CD4-positive, alpha-beta T cell treated with Interleukin-15 for 1 hour (primary cell): ENCODE data around the gene PLPPR4.
"Not testable (repeated sequence)": the region's sequence is repeated elsewhere in the genome, so short reads cannot be mapped to it uniquely, and the experiment has no call there.

ENCODE experiments used
- DNase-seq: peaks from one replicate; pipeline ENCODE4 v3.0.0-alpha.2; 2020

Gene PLPPR4

DNA sequence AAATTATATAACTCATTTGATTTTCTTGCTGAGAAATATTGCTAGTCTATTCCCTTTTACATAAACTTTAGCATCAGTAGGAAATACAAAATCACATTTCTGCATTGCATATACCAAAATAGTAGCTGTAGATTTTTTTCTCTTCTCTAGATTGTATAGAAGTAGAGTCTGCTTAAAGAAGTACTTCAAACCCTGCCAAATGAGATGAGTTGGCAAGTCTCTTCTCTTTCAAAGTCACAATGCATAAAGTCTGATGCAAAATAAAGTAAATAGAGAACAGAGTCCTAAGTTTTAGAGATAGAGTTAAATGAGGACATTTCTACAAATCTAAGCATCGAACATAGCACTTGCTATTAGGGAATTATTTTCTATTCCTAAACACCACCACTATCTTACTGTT is 6.4 kb downstream of the PLPPR4 start:
- DNase-seq = no peak

DNA sequence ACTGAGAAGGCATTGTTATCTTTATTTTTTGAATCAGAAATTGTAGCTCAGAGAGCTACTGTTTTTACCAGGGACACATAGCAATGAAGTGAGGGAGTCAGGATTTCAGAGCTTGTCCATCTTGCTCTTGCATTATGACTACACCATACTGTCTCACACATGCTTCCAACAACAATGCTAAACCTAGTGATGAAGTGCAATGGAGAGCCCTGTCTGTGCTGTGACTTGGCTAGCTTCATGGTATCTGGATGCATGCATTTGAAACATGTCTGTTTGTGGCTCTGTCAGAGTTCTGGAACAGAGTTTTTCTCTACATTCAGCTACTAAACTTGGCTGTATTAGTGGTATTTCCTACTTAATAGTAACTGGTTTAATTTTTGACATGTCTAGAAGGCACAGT is 7.0 kb downstream of the PLPPR4 start:
- DNase-seq = no peak

DNA sequence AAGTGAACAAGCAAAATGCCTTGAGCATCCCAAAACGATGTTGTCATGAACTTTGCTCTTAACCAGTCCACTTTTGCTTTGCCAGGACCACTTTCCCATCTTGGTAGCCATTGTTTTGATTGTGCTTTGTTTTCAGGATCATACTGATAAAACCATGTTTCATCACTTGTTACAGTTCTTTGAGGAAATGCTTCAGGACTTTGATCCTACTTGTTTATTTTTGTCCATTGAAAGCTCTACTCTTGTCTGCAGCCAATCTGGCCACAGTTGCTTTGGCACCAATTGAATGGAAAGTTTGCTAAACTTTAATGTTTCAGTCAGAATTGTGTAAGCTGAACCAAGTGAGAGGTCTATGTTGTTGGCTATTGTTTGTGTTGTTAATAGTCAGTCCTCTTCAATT is 12.8 kb downstream of the PLPPR4 start:
- no peak for DNase-seq

DNA sequence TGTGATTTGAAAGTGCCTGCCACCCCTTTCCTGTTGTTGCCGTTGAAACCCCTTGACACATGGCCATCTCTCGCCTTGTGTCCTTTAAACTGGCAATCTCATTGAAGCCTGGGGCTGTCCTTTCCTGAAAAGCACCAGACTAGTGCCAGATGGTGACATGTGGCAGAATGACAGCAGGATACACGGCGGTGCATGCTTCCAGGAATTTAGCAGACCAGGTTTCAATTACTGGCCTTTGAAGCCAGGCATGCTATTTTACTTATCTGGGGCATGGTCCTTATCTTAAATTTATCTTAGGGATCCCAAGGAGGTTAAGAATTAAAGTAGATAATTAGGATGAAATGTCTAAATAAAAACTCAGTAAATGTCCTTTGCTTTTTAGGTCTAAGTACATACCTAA is 15.2 kb downstream of the PLPPR4 start:
- DNase-seq = no peak

DNA sequence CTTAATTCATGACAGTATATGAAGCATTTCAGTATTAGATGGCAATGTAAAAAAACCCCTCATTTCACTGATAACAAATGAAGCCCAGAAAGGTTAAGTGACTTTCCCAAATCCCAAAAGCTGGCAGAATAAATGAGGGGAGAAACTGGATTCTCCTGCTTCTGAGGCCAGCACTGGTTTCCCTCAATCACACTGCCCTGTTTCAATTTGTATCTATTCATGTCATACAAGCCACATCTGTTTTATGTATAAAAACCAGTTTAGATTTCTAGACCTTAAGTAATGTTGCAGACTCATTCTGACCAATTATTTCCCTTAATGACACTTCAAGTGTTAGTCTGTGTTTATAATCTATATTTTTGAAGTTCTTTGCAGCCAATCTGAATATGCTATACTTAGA is 16.8 kb downstream of the PLPPR4 start:
- no peak for DNase-seq

DNA sequence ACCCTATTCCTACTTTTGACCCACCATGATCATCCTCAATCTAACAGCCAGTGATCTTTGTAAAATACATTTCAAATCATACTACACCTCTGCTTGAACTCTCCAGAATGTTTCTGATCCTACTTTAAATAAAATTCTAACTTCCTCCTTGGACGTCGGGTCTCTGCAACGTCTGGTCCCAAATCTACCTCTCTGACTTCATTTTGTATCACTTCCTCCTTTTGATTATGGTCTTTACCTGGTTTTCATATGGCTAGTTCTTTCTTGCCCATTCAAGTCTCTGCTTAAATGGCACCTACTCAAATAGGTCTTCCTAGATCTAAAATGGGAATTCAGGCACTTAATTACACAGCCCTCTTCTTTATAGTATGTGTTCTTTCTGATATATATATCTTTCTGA is 18.2 kb downstream of the PLPPR4 start:
- DNase-seq = no peak

DNA sequence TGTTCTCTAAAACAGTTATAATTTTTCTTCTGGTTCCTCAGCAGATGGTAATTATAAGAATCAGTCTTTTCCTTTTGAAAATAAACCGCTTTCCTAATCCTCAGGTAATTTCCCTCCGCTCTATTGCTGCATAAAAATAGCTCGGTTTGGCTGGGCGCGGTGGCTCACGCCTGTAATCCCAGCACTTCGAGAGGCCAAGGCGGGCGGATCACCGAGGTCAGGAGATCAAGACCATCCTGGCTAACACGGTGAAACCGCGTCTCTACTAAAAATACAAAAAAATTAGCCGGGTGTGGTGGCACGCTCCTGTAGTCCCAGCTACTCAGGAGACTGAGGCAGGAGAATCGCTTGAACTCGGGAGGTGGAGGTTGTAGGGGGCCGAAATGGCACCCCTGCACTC is 19.2 kb downstream of the PLPPR4 start:
- DNase-seq = not testable (repeated sequence)

DNA sequence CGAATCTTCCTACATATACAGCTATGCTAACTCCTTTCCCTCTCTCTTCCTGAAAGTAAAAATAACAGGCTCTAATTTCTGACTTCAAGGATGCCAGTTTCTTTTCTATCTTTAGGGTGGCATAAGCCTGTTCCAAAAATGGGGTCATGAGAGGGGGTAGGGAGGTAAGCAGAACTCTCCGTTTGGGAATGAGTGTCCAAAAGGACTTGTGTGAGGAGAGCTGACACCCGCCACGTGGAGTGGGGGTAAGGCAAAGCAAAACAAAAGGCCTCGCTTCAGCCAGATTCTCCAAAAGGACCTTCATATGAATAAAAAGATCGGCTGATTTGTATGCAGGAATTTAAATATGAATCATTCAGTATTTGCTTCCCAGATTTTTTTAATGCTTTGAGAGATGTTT is 28.6 kb downstream of the PLPPR4 start:
- DNase-seq = no peak

DNA sequence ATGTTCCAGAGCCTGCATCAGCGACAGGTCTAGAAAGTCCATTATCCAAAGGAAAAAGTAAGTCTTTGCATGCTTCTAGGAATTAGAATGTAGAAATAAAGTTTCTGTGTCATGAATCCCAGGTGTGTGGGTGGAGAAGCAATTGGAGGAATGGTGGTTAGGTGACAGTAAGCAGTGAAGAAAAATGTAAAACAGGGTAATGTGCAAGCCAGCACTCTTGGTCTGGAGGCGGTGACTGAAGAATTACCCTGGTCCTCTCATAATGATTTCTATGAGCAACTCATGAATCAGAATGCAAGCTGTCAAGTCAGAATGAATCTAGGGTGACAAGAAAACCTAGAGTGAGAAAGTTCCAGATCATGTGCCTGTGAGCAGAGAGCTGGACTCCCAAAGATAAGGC is 33.6 kb downstream of the PLPPR4 start:
- DNase-seq = no peak

DNA sequence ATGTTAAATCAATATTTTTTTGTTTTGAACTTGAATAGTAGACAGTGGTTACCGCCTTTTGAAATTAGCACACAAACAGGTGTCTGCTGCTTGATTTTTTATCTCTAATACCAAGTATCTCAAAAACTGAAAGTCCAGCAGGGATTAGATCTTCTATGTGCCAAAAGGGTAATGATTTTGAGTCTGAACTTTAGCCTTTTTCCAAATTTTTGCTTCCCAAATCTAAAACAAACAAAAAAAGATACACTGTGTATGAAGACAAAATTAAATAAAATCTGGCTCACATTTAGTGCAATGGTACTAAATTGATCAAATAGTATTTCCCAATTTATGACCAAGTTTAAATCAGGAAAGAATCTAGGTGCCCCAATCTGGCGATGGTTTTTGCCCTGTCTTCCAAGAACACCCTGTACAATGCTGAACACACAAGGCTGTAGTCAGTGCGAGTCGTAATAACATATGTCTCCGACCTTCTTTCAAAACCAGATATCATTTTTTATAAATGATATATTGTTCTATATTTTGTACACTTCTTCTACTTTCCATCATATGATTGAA is 40.5 kb downstream of the PLPPR4 start:
- no peak for DNase-seq

DNA sequence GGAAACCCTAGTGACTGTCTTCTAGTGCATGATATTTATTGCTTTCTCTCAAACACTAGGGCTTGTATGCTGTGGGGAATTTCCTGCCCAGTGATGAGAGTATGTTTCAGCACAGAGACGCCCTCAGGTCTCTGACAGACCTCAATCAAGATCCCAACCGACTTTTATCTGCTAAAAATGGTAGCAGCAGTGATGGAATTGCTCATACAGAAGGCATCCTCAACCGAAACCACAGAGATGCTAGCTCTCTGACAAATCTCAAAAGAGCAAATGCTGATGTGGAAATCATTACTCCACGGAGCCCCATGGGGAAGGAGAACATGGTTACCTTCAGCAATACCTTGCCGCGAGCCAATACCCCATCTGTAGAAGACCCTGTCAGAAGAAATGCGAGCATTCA is 41.3 kb downstream of the PLPPR4 start:
- DNase-seq = no peak

DNA sequence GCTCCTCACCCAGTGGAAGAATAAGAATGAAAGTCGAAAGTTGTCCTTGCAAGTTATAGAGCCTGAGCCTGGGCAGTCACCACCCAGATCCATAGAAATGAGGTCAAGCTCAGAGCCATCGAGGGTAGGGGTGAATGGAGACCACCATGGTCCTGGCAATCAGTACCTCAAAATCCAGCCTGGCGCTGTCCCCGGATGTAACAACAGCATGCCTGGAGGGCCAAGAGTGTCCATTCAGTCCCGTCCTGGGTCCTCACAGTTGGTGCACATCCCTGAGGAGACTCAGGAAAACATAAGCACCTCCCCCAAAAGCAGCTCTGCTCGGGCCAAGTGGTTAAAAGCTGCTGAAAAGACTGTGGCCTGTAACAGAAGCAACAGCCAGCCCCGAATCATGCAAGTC is 41.8 kb downstream of the PLPPR4 start:
- DNase-seq = no peak

DNA sequence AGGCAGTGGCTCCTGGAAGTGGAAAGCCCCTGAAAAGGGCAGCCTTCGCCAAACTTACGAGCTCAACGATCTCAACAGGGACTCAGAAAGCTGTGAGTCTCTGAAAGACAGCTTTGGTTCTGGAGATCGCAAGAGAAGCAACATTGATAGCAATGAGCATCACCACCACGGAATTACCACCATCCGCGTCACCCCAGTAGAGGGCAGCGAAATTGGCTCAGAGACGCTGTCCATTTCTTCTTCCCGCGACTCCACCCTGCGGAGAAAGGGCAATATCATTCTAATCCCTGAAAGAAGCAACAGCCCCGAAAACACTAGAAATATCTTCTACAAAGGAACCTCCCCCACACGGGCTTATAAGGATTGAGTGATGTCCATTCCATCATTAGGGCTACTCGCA is 42.4 kb downstream of the PLPPR4 start:
- DNase-seq = no peak

DNA sequence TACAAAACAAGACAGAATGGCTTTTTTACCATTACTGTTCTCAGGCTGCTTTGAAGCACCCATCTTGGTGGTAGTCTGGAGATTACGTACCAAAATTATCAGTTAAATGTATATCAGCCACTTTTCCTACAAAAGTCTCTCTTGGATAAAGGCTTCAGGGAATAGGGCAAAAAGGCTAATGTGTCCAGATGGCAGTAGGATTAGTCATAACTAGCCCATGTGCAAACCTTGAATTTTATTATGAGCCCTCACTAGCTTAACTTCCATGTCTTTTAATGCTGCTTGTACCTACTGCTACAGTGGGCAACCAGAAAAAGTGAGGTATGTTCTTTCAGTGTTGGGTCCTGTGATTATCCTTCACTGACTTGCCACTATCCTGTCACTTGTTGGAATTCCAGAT is 51.0 kb downstream of the PLPPR4 start:
- DNase-seq = no peak

DNA sequence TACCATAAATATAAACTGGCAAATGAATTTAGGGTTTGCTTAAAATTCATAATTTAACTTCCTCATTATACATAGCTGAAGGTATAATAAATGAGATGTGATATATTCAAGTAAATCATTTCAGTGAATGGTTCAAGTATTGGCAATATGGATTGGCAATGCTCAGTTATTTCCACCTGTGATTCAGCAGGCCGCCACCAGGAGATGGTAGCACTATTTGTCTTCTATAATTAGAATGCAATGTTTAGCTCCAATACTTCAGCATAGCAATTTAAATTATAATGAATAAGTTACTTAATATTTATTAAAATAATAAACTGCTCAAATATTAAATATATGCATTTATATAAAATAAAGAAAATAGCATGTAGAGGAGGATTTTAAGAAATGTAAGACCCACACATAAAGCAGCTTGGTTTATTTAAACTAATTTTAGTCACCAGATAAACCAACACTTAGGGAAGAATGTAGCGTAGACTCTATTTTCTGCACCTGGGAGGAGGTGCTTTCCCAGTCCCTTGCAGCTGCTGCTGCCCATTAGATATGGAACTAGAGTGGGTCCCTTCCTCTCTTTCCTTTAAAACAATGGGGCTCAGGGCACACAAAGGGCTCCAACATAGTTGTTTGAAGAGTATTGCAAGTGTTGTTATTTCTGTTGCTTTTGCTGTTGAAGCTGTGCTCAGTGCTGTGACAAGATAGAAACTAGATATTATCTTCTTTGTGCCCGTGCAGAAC is 62.1 kb downstream of the PLPPR4 start:
- DNase-seq = no peak

DNA sequence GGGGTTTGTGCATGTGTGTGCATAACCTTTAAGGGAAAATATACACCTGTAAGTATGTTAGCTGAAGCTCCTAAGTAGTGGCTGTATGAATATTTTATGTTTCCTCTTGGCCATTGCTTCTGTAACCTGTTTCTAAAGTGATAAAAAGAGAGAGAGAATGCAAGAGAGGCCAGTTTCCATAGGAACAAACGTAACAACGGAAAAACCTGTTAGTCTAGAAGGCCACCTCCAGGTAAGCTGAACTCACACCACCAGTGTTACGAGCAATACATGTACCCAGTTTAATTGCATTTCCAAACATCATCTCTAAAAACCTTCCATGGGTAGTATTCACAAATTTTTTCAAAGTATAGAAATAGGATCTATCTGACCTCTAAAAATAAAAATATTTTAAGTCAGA is 63.1 kb downstream of the PLPPR4 start:
- no peak for DNase-seq

DNA sequence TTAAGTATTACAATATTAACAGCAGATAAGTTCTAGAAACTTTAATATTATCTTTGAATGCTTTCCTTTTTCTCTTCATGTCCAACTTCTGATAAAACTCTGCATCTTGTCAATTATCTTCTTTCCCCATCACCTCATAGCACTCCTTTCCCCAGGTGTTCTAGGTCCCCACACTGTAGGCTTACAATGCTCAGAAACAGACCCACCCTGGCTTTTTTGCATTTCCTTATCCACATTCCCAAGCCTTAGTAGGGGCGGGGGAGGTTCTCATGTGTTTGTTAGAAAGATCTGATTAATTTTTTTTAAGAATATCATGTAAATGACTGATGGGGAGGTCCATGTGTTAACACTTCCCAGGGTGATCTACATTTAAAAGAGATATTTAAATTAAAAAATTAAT is 63.9 kb downstream of the PLPPR4 start:
- DNase-seq = no peak

DNA sequence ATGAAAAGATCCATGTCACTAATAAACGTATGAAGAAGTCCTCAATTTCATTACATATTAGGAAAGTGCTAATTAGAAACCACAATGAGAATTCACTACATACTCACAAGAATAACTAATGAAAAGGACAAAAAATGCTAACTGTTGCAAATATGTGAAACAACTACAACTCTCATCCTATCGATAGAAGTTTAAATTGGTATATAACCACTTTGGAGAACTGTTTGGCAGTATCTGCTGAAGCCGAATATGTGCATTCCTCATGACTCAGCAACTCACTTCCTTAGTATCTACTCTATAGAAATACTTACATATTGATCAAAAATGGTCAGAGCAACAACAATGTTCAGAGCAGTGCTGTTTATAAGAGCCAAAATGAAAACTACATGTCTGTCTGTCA is 66.8 kb downstream of the PLPPR4 start:
- no peak for DNase-seq

DNA sequence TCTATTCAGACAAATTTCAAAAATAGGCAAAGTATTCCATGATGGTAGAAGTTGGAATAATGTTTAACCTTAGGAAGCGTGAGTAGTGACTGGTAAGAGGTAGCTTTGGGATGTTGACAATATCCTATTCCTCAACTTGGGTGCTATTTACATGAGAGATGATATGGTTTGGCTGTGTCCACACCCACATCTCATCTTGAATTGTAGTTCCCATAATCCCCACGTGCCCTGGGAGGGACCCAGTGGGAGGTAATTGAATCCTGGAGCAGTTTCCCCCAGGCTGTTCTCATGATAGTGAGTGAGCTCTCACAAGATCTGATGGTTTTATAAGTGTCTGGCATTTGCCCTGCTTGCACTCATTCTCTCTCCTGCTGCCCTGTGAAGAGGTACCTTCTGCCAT is 67.3 kb downstream of the PLPPR4 start:
- DNase-seq = no peak

DNA sequence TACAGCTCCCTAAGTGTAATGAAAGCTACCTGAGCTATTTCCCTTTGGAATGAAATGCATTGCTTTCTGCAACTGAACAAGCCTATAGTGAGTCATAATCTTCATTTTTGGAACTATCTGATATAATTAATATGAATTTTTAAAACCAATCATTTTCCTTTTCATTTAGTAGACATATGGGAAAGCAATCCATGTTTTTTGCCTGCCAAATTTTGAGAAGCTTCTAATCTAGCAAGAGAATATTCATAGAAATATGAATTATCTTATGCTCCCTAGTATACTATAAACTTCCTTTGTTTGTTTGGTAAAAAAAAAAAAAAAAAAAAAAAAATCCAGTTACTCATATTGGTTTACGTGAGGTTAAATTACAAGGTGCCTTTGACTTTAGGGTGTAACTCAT is 68.3 kb downstream of the PLPPR4 start:
- DNase-seq = no peak

DNA sequence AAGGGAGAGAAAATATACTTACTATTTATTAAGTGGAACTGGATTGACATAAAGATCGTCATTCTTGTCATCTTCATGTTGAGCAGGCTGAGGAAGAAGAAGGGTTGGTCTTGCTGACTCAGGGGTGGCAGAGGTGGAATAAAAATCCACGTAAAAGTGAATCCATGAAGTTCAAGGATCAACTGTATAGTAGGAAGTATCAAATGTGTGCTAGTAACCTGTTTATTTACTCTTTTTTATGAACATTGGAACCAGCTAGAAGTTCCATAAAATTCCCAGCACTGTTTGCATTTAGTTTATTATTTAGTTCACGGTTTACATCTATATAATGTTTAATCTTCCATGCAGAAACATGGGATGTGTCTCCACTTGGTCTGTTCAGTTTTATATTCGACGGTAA is 70.7 kb downstream of the PLPPR4 start:
- DNase-seq = no peak

DNA sequence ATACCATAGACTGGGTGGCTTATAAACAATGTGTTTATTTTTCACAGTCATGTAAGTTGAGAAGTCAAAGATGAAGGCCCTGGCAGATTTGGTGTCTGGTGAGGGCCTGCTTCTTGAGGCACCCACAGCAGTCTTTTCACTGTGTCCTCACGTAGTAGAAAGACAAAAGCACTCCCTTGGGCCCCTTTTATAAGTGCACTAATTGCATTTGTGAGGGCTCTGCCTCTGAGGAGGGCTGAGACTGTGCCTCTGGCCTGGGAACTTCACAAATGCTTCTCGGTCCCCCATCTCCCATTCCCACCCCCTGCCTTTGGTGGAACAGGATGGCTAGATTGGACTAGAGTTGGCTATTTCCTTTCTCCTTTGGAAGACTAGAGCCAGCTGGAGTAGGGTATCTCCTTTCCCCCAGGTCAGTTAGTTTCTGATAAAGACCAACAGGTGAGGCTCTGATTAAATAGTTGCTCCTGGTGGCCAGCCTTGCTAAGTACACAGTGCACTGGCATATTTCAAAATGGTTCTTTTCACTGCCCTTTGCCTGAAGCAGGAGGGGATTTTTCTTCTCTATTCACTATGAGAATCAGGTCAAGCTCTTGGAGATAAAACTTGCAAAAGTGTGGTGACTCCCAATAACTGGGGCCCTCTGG is 82.9 kb downstream of the PLPPR4 start:
- no peak for DNase-seq

DNA sequence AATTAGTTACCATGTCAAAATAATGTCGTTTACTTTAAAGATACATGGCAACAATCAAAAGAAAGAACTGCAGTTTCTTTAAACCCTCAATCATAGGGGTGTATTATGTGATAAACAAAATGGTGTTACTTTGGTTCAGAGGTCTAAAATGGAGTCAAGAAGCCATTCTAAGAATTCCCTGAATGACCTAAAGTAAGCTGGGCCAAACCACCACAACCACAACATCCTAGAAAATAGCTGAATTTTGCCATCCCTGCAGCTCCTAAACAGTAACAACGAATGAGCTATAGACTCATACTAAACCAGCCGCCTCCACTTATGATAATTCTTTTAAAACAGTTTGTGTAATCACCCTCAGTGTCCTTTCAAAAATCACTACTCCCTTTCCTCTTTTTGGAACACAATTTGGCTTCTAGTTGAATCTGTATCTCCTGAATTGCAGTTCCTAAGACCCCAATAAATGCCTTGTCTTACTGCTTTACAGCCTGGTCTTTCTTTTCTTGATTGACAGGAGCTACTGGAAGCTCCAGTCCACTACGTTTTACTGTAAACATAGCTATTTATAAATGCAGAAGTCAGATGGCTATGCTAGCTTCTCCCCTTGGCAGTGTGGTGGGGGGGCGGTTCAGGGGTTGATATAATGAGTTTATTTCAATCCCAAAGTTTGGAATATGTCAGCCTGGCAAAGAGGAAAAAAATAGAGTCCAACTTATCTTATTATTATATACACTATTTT is 84.3 kb downstream of the PLPPR4 start:
- DNase-seq = no peak

DNA sequence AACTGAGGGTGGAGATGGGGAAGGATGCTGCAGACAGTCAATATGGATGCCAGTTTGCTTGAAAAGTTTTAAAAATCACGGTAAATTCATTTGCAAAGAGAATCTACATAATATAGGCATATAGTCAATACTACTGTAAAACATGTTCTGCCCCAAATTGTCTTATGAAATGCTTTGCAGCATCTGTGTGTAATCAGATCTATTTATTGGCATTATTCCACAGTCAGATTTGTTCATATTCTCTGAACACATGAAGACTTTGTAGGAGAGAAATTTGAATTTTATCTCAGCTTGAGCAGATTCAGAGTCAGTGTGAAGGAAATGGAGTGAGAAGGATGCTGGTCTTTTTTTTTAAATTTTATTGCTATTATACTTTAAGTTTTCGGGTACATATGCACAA is 88.5 kb downstream of the PLPPR4 start:
- no peak for DNase-seq
